Ishikawa (cell line): ENCODE measurements around the gene BMPER.

ENCODE experiments used
- CEBPB ChIP-seq: IDR thresholded peaks from 2 replicates; pipeline ENCODE4 v1.6.1; 2012
- CREB1 ChIP-seq: IDR thresholded peaks from 2 replicates; pipeline ENCODE4 v1.6.1; 2012; ENCODE audit warnings: low read depth
- EGR1 ChIP-seq: IDR thresholded peaks from 2 replicates; pipeline ENCODE4 v1.6.1; 2012
- EP300 ChIP-seq: IDR thresholded peaks from 2 replicates; pipeline ENCODE4 v1.6.1; 2012; ENCODE audit warnings: borderline replicate concordance
- FOXM1 ChIP-seq: IDR thresholded peaks from 2 replicates; pipeline ENCODE4 v1.6.1; 2012; ENCODE audit warnings: low read depth, borderline replicate concordance
- NFIC ChIP-seq: IDR thresholded peaks from 2 replicates; pipeline ENCODE4 v1.6.1; 2012
- RAD21 ChIP-seq: IDR thresholded peaks from 2 replicates; pipeline ENCODE4 v1.6.1; 2012; ENCODE audit warnings: low read depth
- TAF1 ChIP-seq: IDR thresholded peaks from 2 replicates; pipeline ENCODE4 v1.6.1; 2012; ENCODE audit warnings: low read depth, mild to moderate bottlenecking
- TCF12 ChIP-seq: IDR thresholded peaks from 2 replicates; pipeline ENCODE4 v1.6.1; 2012; ENCODE audit warnings: low read depth
- TEAD4 ChIP-seq: IDR thresholded peaks from 2 replicates; pipeline ENCODE4 v1.6.1; 2012
- YY1 ChIP-seq: IDR thresholded peaks from 2 replicates; pipeline ENCODE4 v1.6.1; 2012; ENCODE audit warnings: low read depth
- ZBTB7A ChIP-seq: IDR thresholded peaks from 2 replicates; pipeline ENCODE4 v1.6.1; 2012; ENCODE audit warnings: low read depth
- TF ChIP-seq, protein P1 (sequence below): IDR thresholded peaks from 2 replicates; pipeline ENCODE4 v1.6.1; 2012; ENCODE audit warnings: low read depth, mild to moderate bottlenecking
- TF ChIP-seq, protein P2 (sequence below): IDR thresholded peaks from 2 replicates; pipeline ENCODE4 v1.6.1; 2012
- TF ChIP-seq, protein P3 (sequence below): IDR thresholded peaks from 2 replicates; pipeline ENCODE4 v1.6.1; 2012

BMPER gene

DNA sequence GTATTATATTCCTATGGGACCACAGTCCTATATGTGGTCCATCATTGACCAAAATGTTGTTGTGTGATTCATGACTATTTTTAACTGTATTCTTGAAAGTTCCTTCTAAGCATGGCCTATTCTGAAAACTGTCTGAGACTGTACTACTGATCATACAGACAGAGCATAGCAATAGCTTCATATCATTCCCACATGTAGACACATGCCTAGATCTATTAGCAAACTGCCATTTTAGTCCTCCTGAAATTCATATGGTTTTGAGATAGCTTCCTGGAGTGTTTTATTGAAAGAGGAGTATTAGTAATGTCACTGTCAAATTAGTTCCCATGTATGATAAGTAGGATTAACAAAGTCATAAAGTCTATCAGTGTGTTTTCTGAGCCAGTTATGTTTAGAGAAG lies 157.5 kb downstream of the BMPER start:
- TF ChIP-seq, protein P1, sequence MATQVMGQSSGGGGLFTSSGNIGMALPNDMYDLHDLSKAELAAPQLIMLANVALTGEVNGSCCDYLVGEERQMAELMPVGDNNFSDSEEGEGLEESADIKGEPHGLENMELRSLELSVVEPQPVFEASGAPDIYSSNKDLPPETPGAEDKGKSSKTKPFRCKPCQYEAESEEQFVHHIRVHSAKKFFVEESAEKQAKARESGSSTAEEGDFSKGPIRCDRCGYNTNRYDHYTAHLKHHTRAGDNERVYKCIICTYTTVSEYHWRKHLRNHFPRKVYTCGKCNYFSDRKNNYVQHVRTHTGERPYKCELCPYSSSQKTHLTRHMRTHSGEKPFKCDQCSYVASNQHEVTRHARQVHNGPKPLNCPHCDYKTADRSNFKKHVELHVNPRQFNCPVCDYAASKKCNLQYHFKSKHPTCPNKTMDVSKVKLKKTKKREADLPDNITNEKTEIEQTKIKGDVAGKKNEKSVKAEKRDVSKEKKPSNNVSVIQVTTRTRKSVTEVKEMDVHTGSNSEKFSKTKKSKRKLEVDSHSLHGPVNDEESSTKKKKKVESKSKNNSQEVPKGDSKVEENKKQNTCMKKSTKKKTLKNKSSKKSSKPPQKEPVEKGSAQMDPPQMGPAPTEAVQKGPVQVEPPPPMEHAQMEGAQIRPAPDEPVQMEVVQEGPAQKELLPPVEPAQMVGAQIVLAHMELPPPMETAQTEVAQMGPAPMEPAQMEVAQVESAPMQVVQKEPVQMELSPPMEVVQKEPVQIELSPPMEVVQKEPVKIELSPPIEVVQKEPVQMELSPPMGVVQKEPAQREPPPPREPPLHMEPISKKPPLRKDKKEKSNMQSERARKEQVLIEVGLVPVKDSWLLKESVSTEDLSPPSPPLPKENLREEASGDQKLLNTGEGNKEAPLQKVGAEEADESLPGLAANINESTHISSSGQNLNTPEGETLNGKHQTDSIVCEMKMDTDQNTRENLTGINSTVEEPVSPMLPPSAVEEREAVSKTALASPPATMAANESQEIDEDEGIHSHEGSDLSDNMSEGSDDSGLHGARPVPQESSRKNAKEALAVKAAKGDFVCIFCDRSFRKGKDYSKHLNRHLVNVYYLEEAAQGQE = no peak
- TF ChIP-seq EGR1 (no peak), EP300 (no peak), TCF12 (no peak), CEBPB (no peak)
- TF ChIP-seq, protein P2, sequence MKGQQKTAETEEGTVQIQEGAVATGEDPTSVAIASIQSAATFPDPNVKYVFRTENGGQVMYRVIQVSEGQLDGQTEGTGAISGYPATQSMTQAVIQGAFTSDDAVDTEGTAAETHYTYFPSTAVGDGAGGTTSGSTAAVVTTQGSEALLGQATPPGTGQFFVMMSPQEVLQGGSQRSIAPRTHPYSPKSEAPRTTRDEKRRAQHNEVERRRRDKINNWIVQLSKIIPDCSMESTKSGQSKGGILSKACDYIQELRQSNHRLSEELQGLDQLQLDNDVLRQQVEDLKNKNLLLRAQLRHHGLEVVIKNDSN = no peak

DNA sequence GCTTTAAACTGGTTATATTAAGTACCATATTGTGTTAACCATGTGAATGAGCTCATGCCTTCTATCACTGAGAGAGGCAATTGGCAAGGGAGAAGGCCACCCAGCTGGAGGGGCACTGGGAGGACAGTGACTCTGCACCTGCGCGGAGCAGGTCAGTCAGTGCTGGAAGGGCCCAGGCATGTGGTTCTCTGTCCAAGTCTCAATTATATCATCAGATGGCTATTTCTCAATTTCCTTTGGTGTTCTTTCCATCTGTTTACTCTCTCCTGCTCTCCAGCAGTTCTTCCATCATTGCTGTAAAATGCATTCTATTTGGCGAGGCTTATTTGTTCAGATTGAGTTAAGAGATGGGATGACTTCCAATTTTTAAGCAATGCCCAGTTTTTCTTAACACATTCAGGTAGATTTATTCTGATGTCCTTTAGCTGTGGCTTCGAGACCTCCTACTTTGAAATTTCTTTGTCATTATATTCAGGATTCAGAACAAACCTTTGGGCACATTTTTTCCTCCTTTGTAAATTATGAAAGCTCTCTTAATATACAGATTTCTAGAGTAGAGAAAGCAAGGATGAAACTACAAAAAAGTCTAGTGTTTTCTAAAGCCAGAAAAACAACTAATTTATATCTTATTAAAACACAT lies 159.3 kb downstream of the BMPER start:
- TF ChIP-seq, protein P2 = no peak
- TF ChIP-seq ZBTB7A (no peak), YY1 (no peak), FOXM1 (no peak), TAF1 (no peak), CREB1 (no peak), EGR1 (no peak), TEAD4 (no peak), NFIC (no peak), CEBPB (no peak)
- TF ChIP-seq, protein P1 = no peak

DNA sequence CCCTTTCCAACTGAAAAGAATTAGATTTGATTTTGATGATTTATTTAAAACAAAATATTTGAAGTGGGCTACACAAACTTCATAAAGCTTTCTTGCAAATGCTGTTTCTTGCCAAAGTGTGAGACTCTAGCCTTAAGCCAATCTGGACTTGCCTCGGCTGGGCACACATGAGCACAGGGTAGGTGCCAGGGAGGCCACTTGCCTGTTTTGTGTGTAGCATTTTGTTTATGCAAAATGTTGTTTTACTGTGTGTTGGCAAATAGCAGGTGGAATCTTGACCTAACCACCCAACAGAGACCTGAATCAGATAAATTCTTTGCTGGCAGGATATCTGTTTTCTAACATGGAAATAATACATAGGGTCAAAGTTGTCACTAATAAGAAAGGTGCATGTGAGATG lies 161.1 kb downstream of the BMPER start:
- TF ChIP-seq TAF1 (no peak), EGR1 (no peak), TEAD4 (no peak), RAD21 (no peak), CREB1 (no peak), TCF12 (no peak), FOXM1 (no peak), CEBPB (no peak), EP300 (no peak), NFIC (no peak)
- TF ChIP-seq, protein P1 = no peak
- TF ChIP-seq, protein P2 = no peak

DNA sequence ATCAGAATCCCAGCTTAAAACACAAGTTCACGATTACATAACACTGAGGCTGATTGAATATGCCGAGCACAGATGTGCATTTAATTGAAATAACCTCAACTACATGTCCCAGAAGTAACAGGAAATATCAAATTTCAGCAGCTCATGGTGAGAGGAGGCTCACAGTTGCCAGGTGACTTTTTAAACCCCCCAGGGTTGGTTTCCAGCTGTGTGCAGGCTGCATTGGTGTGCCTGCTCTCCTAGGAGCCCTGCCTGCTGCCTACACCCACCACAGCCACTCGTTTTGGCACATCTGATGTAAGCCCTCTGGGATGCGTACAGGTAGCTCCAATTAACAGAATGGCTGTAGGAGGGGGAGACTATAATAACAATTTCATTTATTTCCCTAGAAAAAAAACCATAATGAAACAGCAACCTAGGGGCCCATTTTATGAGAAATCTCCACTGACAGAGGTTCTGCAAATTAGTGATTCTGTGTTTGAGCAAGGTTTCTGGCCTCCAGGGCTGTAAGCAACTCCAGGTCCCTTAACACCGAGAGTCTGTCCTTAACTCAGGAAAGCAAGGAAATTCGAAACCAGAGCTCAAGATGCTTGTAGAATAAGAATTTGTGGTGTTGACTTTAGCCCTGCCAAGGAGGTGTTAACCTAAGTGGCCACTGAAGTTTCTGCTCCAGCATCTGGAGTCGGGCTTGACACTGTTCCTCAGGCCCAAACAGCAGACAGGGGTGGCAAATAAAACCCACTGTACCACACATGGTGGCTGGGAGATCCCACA lies 161.9 kb downstream of the BMPER start:
- TF ChIP-seq NFIC (no peak), TEAD4 (no peak), EGR1 (no peak), ZBTB7A (no peak), YY1 (no peak), FOXM1 (no peak), CREB1 (no peak), EP300 (no peak), CEBPB (no peak), TCF12 (no peak), RAD21 (no peak), TAF1 (no peak)
- TF ChIP-seq, protein P1 = no peak
- TF ChIP-seq, protein P3, sequence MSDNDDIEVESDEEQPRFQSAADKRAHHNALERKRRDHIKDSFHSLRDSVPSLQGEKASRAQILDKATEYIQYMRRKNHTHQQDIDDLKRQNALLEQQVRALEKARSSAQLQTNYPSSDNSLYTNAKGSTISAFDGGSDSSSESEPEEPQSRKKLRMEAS = no peak
- TF ChIP-seq, protein P2 = no peak
